Ishikawa (cell line): Measurements from ENCODE around the gene GHSR.

Experiments used
- CEBPB ChIP-seq: IDR thresholded peaks from 2 replicates; pipeline ENCODE4 v1.6.1; 2012
- CREB1 ChIP-seq: IDR thresholded peaks from 2 replicates; pipeline ENCODE4 v1.6.1; 2012; ENCODE audit warnings: low read depth
- EGR1 ChIP-seq: IDR thresholded peaks from 2 replicates; pipeline ENCODE4 v1.6.1; 2012
- EP300 ChIP-seq: IDR thresholded peaks from 2 replicates; pipeline ENCODE4 v1.6.1; 2012; ENCODE audit warnings: borderline replicate concordance
- FOXM1 ChIP-seq: IDR thresholded peaks from 2 replicates; pipeline ENCODE4 v1.6.1; 2012; ENCODE audit warnings: low read depth, borderline replicate concordance
- NFIC ChIP-seq: IDR thresholded peaks from 2 replicates; pipeline ENCODE4 v1.6.1; 2012
- RAD21 ChIP-seq: IDR thresholded peaks from 2 replicates; pipeline ENCODE4 v1.6.1; 2012; ENCODE audit warnings: low read depth
- TAF1 ChIP-seq: IDR thresholded peaks from 2 replicates; pipeline ENCODE4 v1.6.1; 2012; ENCODE audit warnings: low read depth, mild to moderate bottlenecking
- TCF12 ChIP-seq: IDR thresholded peaks from 2 replicates; pipeline ENCODE4 v1.6.1; 2012; ENCODE audit warnings: low read depth
- TEAD4 ChIP-seq: IDR thresholded peaks from 2 replicates; pipeline ENCODE4 v1.6.1; 2012
- YY1 ChIP-seq: IDR thresholded peaks from 2 replicates; pipeline ENCODE4 v1.6.1; 2012; ENCODE audit warnings: low read depth
- ZBTB7A ChIP-seq: IDR thresholded peaks from 2 replicates; pipeline ENCODE4 v1.6.1; 2012; ENCODE audit warnings: low read depth
- TF ChIP-seq, protein P1 (sequence below): IDR thresholded peaks from 2 replicates; pipeline ENCODE4 v1.6.1; 2012
- TF ChIP-seq, protein P2 (sequence below): IDR thresholded peaks from 2 replicates; pipeline ENCODE4 v1.6.1; 2012; ENCODE audit warnings: low read depth, mild to moderate bottlenecking
- TF ChIP-seq, protein P3 (sequence below): IDR thresholded peaks from 2 replicates; pipeline ENCODE4 v1.6.1; 2012

Gene GHSR

GRCh38 chr3:172396400-172396799 is 51.9 kb downstream of the GHSR start:
- TF ChIP-seq, protein P1, sequence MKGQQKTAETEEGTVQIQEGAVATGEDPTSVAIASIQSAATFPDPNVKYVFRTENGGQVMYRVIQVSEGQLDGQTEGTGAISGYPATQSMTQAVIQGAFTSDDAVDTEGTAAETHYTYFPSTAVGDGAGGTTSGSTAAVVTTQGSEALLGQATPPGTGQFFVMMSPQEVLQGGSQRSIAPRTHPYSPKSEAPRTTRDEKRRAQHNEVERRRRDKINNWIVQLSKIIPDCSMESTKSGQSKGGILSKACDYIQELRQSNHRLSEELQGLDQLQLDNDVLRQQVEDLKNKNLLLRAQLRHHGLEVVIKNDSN = no peak
- no peak for TF ChIP-seq EP300
- no peak for TF ChIP-seq FOXM1
- no peak for TF ChIP-seq YY1
- TF ChIP-seq, protein P2, sequence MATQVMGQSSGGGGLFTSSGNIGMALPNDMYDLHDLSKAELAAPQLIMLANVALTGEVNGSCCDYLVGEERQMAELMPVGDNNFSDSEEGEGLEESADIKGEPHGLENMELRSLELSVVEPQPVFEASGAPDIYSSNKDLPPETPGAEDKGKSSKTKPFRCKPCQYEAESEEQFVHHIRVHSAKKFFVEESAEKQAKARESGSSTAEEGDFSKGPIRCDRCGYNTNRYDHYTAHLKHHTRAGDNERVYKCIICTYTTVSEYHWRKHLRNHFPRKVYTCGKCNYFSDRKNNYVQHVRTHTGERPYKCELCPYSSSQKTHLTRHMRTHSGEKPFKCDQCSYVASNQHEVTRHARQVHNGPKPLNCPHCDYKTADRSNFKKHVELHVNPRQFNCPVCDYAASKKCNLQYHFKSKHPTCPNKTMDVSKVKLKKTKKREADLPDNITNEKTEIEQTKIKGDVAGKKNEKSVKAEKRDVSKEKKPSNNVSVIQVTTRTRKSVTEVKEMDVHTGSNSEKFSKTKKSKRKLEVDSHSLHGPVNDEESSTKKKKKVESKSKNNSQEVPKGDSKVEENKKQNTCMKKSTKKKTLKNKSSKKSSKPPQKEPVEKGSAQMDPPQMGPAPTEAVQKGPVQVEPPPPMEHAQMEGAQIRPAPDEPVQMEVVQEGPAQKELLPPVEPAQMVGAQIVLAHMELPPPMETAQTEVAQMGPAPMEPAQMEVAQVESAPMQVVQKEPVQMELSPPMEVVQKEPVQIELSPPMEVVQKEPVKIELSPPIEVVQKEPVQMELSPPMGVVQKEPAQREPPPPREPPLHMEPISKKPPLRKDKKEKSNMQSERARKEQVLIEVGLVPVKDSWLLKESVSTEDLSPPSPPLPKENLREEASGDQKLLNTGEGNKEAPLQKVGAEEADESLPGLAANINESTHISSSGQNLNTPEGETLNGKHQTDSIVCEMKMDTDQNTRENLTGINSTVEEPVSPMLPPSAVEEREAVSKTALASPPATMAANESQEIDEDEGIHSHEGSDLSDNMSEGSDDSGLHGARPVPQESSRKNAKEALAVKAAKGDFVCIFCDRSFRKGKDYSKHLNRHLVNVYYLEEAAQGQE = no peak
- no peak for TF ChIP-seq ZBTB7A
- TF ChIP-seq CREB1 = no peak
- no peak for TF ChIP-seq TAF1
- no peak for TF ChIP-seq TEAD4
- no peak for TF ChIP-seq TCF12
- no peak for TF ChIP-seq NFIC
- no peak for TF ChIP-seq CEBPB
- no peak for TF ChIP-seq EGR1
- TF ChIP-seq RAD21 = no peak

GRCh38 chr3:172394692-172395091 is 53.6 kb downstream of the GHSR start:
- TF ChIP-seq TEAD4 (no peak), RAD21 (no peak), CEBPB (no peak), ZBTB7A (no peak), EGR1 (no peak), FOXM1 (no peak), CREB1 (no peak), NFIC (no peak), TAF1 (no peak), EP300 (no peak), YY1 (no peak), TCF12 (no peak)
- TF ChIP-seq, protein P1 = no peak
- TF ChIP-seq, protein P2 = no peak
- TF ChIP-seq, protein P3, sequence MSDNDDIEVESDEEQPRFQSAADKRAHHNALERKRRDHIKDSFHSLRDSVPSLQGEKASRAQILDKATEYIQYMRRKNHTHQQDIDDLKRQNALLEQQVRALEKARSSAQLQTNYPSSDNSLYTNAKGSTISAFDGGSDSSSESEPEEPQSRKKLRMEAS = no peak
